Thyroid gland (tissue), 4 donors: ENCODE measurements around the gene NRXN2.

Source experiments
- CTCF ChIP-seq, 6 experiments: fragments of 200-600 bp in 3 of 6; fragments of 450-650 bp in 3 of 6; sonication (generic) in 3 of 6; IDR thresholded peaks; one replicate each; pipeline ENCODE4 v1.5.1; 2016 to 2019; ENCODE audit warnings: antibody characterized with exemption in 6 of 6, mild to moderate bottlenecking in 2 of 6, inconsistent platforms in 1 of 6, moderate library complexity in 1 of 6
- POLR2A ChIP-seq, 2 donors: fragments of 450-650 bp; IDR thresholded peaks; one replicate each; pipeline ENCODE4 v1.6.1; 2017; ENCODE audit warnings: antibody characterized with exemption in 2 of 2, mild to moderate bottlenecking in 2 of 2, moderate library complexity in 1 of 2

- TF ChIP-seq CTCF (IDR thresholded peaks at IDR 0.05) (no peak), POLR2A (IDR thresholded peaks at IDR 0.05) (no peak)
These were observed 17.5 kb downstream of the NRXN2 start for GRCh38 chr11:64705501-64705900.
